T-helper 22 cell (primary cell): ENCODE data around the gene H2BK1.

Source experiments
- DNase-seq: peaks from one replicate; pipeline ENCODE4 v3.0.0-alpha.2; 2020; ENCODE audit warnings: low read depth

H2BK1 gene

GRCh38 chr7:151179287-151179860 is 30.9 kb downstream of the H2BK1 start:
- no peak for DNase-seq

- no peak for DNase-seq
Measured at GRCh38 chr7:151178831-151179230, 31.5 kb downstream of the H2BK1 start.

- DNase-seq = no peak
Measured at GRCh38 chr7:151178236-151178635, 32.1 kb downstream of the H2BK1 start.

- DNase-seq = no peak
Measured at GRCh38 chr7:151177310-151177709, 33.0 kb downstream of the H2BK1 start.

- no peak for DNase-seq
Measured at GRCh38 chr7:151176401-151176800, 33.9 kb downstream of the H2BK1 start.

GRCh38 chr7:151175793-151176311 is 34.4 kb downstream of the H2BK1 start:
- no peak for DNase-seq

- DNase-seq = no peak
Measured at GRCh38 chr7:151175047-151175792, 35.1 kb downstream of the H2BK1 start.

- no peak for DNase-seq
Measured at GRCh38 chr7:151174246-151175046, 35.8 kb downstream of the H2BK1 start.

- DNase-seq = no peak
Measured at GRCh38 chr7:151173386-151174245, 36.7 kb downstream of the H2BK1 start.

- DNase-seq = peak; percentile 55
Measured at GRCh38 chr7:151172273-151173141, 37.8 kb downstream of the H2BK1 start.

GRCh38 chr7:151168787-151169162 is 41.5 kb downstream of the H2BK1 start:
- no peak for DNase-seq

GRCh38 chr7:151168003-151168786 is 42.1 kb downstream of the H2BK1 start:
- peak; percentile 14 for DNase-seq

GRCh38 chr7:151167197-151167961 is 42.9 kb downstream of the H2BK1 start, which contains the start of gene GBX1:
GBX1 (minus strand) TSS chr7:151167694; CDS start chr7:151167548, 146 bp downstream.
- DNase-seq = no peak

- no peak for DNase-seq
Measured at GRCh38 chr7:151166629-151167196, 43.6 kb downstream of the H2BK1 start.

- no peak for DNase-seq
Measured at GRCh38 chr7:151161757-151162156, 48.5 kb downstream of the H2BK1 start.
